CD14-positive monocyte (primary cell): ENCODE data around the gene GRPR. TPM values are rescaled to one million over a fixed set of nuclear protein-coding genes. Genes with fewer than 3 reads are reported as not detected.

Source experiments
- DNase-seq, 3 donors: peaks; one replicate each; pipeline ENCODE4 v3.0.0-alpha.2; 2011 to 2022
- H2AFZ ChIP-seq: 2 replicates; pipeline ENCODE4 v1.6.0; 2012; ENCODE audit warnings: mild to moderate bottlenecking, low read depth, low read length, inconsistent platforms; ENCODE audit not compliant: insufficient read depth, poor library complexity, severe bottlenecking
- H3K27ac ChIP-seq, 2 donors: 1 replicate in 1 of 2; 2 replicates in 1 of 2; pipeline ENCODE4 v1.5.1; 2012 to 2013; ENCODE audit warnings: low read length in 2 of 2, control low read depth in 1 of 2, inconsistent platforms in 1 of 2, low read depth in 1 of 2, mild to moderate bottlenecking in 1 of 2
- H3K27me3 ChIP-seq, 2 donors: one replicate each; pipeline versions ENCODE4 v1.6.0 to v1.6.1; 2011 to 2013; ENCODE audit warnings: low read length in 2 of 2; ENCODE audit not compliant: control insufficient read depth in 2 of 2, insufficient read depth in 2 of 2
- H3K36me3 ChIP-seq, 2 donors: replicated peaks in 1 of 2; 1 replicate in 1 of 2; 2 replicates in 1 of 2; pipeline versions ENCODE4 v1.5.1 to v1.6.1; 2012 to 2013; ENCODE audit warnings: low read length in 2 of 2, control low read depth in 1 of 2, inconsistent platforms in 1 of 2, mild to moderate bottlenecking in 1 of 2; ENCODE audit not compliant: insufficient read depth in 2 of 2, control insufficient read depth in 1 of 2
- H3K4me1 ChIP-seq, 2 donors: 1 replicate in 1 of 2; 2 replicates in 1 of 2; pipeline versions ENCODE4 v1.5.1 to v1.6.1; 2012 to 2013; ENCODE audit warnings: low read length in 2 of 2, control low read depth in 1 of 2, inconsistent platforms in 1 of 2, mild to moderate bottlenecking in 1 of 2, moderate library complexity in 1 of 2; ENCODE audit not compliant: insufficient read depth in 2 of 2, control insufficient read depth in 1 of 2
- H3K4me2 ChIP-seq: replicated peaks from 2 replicates; pipeline ENCODE3; 2012; ENCODE audit warnings: low read length, moderate library complexity, mild to moderate bottlenecking; ENCODE audit not compliant: poor library complexity, severe bottlenecking; ENCODE audit errors: extremely low read depth
- H3K4me3 ChIP-seq, 3 experiments: fragments of 200-600 bp in 1 of 3; sonication (generic) in 1 of 3; replicated peaks in 1 of 3; 1 replicate in 2 of 3; 2 replicates in 1 of 3; pipeline ENCODE4 v1.5.1; 2011 to 2013; ENCODE audit warnings: low read length in 3 of 3, mild to moderate bottlenecking in 3 of 3, control low read depth in 2 of 3, low read depth in 2 of 3, inconsistent platforms in 1 of 3, moderate library complexity in 1 of 3
- H3K79me2 ChIP-seq: 2 replicates; pipeline ENCODE4 v1.6.0; 2012; ENCODE audit warnings: mild to moderate bottlenecking, control low read depth, inconsistent platforms, low read length, moderate library complexity; ENCODE audit not compliant: insufficient read depth
- H3K9ac ChIP-seq: 2 replicates; pipeline ENCODE4 v1.6.0; 2017; ENCODE audit warnings: low read length, mild to moderate bottlenecking; ENCODE audit not compliant: insufficient read depth, poor library complexity, severe bottlenecking
- H3K9me3 ChIP-seq, 2 donors: replicated peaks in 1 of 2; 1 replicate in 1 of 2; 2 replicates in 1 of 2; pipeline versions ENCODE4 v1.5.1 to v1.6.1; 2012 to 2013; ENCODE audit warnings: low read length in 2 of 2, control low read depth in 1 of 2; ENCODE audit not compliant: control insufficient read depth in 1 of 2, insufficient read depth in 1 of 2
- H4K20me1 ChIP-seq: 2 replicates; pipeline ENCODE4 v1.6.0; 2012; ENCODE audit warnings: mild to moderate bottlenecking, low read length, control low read depth, moderate library complexity; ENCODE audit not compliant: insufficient read depth
- H3K27ac Mint-ChIP-seq, 7 donors: one replicate each; pipeline ENCODE4 v1.8.0; 2020; ENCODE audit warnings: mild to moderate bottlenecking in 7 of 7, mixed read lengths in 7 of 7, moderate library complexity in 6 of 7, inconsistent platforms in 2 of 7
- H3K27me3 Mint-ChIP-seq, 3 donors: one replicate each; pipeline ENCODE4 v1.8.0; 2021 to 2022; ENCODE audit warnings: low read depth in 3 of 3, mild to moderate bottlenecking in 3 of 3, mixed read lengths in 3 of 3, moderate library complexity in 3 of 3, inconsistent platforms in 1 of 3
- H3K36me3 Mint-ChIP-seq, 2 donors: one replicate each; pipeline ENCODE4 v1.8.0; 2020; ENCODE audit warnings: mixed read lengths in 2 of 2, inconsistent platforms in 1 of 2, mild to moderate bottlenecking in 1 of 2
- H3K4me1 Mint-ChIP-seq: one replicate; pipeline ENCODE4 v1.8.0; 2020; ENCODE audit warnings: mild to moderate bottlenecking, mixed read lengths
- H3K4me3 Mint-ChIP-seq, 2 donors: one replicate each; pipeline ENCODE4 v1.8.0; 2020; ENCODE audit warnings: mild to moderate bottlenecking in 2 of 2, mixed read lengths in 2 of 2, moderate library complexity in 1 of 2
- H3K9me3 Mint-ChIP-seq, 7 donors: one replicate each; pipeline ENCODE4 v1.8.0; 2020 to 2022; ENCODE audit warnings: mixed read lengths in 7 of 7, mild to moderate bottlenecking in 6 of 7, moderate library complexity in 6 of 7, inconsistent platforms in 2 of 7
- CTCF ChIP-seq: fragments of 200-600 bp; IDR thresholded peaks from one replicate; pipeline ENCODE4 v1.8.0; 2022; ENCODE audit warnings: antibody characterized with exemption, mild to moderate bottlenecking
- WGBS: methylation state at CpG from one replicate; pipeline ENCODE4 v1.1.5; 2013; ENCODE audit warnings: missing lambda C conversion rate; ENCODE audit not compliant: insufficient coverage; 5-methylcytosine and 5-hydroxymethylcytosine counted together
- intact Hi-C, 2 donors: fragments of 100-400 bp; cut with micrococcal nuclease; formaldehyde crosslinking; loops; one replicate each; pipeline versions ENCODE4 v1.15.0 to v1.15.1; 2023
- polyA plus RNA-seq, 3 donors: library from polyadenylated mRNA; depleted of rRNA in 1 of 3; unstranded in 2 of 3; stranded (reverse) in 1 of 3; fragments of 300-500 nt in 2 of 3; fragments of >200 nt in 1 of 3; fragmentation: Illumina TruSeq in 2 of 3; gene quantifications; 1 replicate in 2 of 3; 2 replicates in 1 of 3; pipeline ENCODE4 v1.2.3, GENCODE V29; 2012 to 2021

GRPR gene
- polyA plus RNA-seq, 3 donors: 0.35 to 0.55 (median 0.46) TPM

- TF ChIP-seq CTCF: no peak
- H3K27ac Mint-ChIP-seq: no peak overlapping the region
- no peaks in the 10 kb centered on the region for H3K79me2 ChIP-seq
Measured at GRCh38 chrX:16162391-16162790, 39.0 kb downstream of the GRPR start.

DNA sequence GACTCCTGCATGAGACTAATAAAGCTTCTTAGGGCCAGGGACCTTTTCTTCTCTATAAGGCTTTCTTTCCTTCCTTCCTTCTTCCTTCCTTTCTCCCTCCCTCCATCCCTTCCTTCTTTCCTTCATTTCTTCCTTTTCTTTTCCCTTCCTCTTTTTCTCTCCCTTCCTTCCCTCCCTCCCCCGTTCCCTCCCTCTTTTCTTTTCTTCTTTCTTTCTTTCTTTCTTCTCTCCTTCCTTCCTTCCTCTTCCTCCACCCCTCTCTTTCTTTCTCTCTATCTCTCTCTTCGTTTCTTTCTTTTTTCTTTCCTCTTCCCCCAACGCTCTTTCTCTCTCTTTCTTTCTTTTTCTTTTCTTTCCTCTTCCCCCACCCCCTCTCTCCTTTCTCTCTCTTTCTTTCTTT is 41.4 kb downstream of the GRPR start:
- DNase-seq: no peak
- Mint-ChIP-seq H3K4me1 (no peaks in the 10 kb centered on the region), H3K9me3 (peaks cover 7 to 36% (median 21%) of the 10 kb centered on the region in 7 donors), H3K36me3 (no peaks in the 10 kb centered on the region), H3K27me3 (peaks cover 0 to 29% (median 11%) of the 10 kb centered on the region in 3 donors), H3K27ac (no peak overlapping the region), H3K4me3 (no peak overlapping the region)
- 90% methylated on average over 2 of the region's 3 CpGs for WGBS
- H3K27ac ChIP-seq: no peak overlapping the region
- no peaks in the 10 kb centered on the region for H3K79me2 ChIP-seq
- H2AFZ ChIP-seq: no peak overlapping the region
- no peak overlapping the region for H3K4me3 ChIP-seq
- peaks cover 5 to 6% of the 10 kb centered on the region in 2 donors for H3K9me3 ChIP-seq
- TF ChIP-seq CTCF: no peak
- no peak overlapping the region for H3K9ac ChIP-seq
- H4K20me1 ChIP-seq: no peaks in the 10 kb centered on the region
- H3K27me3 ChIP-seq: peaks cover 0 to 4% of the 10 kb centered on the region in 2 donors
- H3K36me3 ChIP-seq: no peaks in the 10 kb centered on the region
- H3K4me1 ChIP-seq: no peaks in the 10 kb centered on the region
- no peak overlapping the region for H3K4me2 ChIP-seq
- intact Hi-C loops: no loop called here

More at GRCh38 chrX:16162391-16162790, 39.0 kb downstream of the GRPR start:
- DNase-seq: no peak
- H3K9me3 Mint-ChIP-seq: peaks cover 7 to 28% (median 13%) of the 10 kb centered on the region in 7 donors
- Histone ChIP-seq H3K9me3 (peaks cover 3 to 5% of the 10 kb centered on the region in 2 donors), H2AFZ (no peak overlapping the region), H4K20me1 (no peaks in the 10 kb centered on the region), H3K27me3 (peaks cover 0 to 13% of the 10 kb centered on the region in 2 donors), H3K4me3 (no peak overlapping the region), H3K36me3 (no peaks in the 10 kb centered on the region), H3K4me2 (no peak overlapping the region), H3K4me1 (no peaks in the 10 kb centered on the region), H3K9ac (no peak overlapping the region), H3K27ac (no peak overlapping the region)
- no peaks in the 10 kb centered on the region for H3K4me1 Mint-ChIP-seq
- WGBS: 92% methylated on average over 2 of the region's 5 CpGs
- H3K4me3 Mint-ChIP-seq: no peak overlapping the region
- peaks cover 0 to 31% (median 10%) of the 10 kb centered on the region in 3 donors for H3K27me3 Mint-ChIP-seq
- no peaks in the 10 kb centered on the region for H3K36me3 Mint-ChIP-seq
- intact Hi-C loops: no loop called here
